Pulmonary artery endothelial cell (primary cell): ENCODE measurements around the gene MED14. TPM values are rescaled to one million over a fixed set of nuclear protein-coding genes. Genes with fewer than 3 reads are reported as not detected.

Source experiments
- DNase-seq: peaks from one replicate; pipeline ENCODE4 v3.0.0-alpha.2; 2011; ENCODE audit warnings: low read depth, low spot score
- total RNA-seq: library from RNA; depleted of rRNA; stranded (reverse); fragments of >200 nt; gene quantifications from 2 replicates; pipeline ENCODE4 v1.2.3, GENCODE V29; 2014

Gene MED14
- total RNA-seq, 1 donor from 2014 or later = 14.6 TPM

DNA sequence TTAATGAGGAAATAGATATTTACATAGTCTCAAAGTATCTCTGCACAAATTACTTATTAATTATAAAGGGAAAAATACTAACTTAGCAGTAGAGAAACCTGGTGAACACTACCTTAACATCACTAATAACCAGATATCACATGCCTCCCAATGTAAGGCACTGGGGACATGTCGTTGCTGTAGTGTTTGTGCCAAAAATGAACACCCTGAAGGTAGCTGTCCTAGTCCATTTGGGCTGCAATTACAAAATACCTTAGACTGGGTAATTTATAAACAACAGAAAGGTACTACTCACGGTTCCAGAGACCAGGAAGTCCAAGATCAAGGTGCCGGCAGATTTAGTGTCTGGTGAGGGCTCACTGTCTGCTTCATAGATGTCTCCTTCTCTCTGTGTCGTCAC lies 122.8 kb downstream of the MED14 start:
- DNase-seq = no peak

GRCh38 chrX:40607381-40607780 lies 128.0 kb downstream of the MED14 start:
- DNase-seq = no peak

- DNase-seq = no peak
Observed at GRCh38 chrX:40603446-40603845, 131.9 kb downstream of the MED14 start.

Other genes starting within 250 kb of the MED14 start
- 85.7 and 105 TPM in 2 replicates for gene ATP6AP2, start 154.6 kb downstream of the MED14 start, total RNA-seq
- gene MPC1L, start 112.1 kb downstream of the MED14 start, total RNA-seq = not detected in 2 replicates
- 13.1 and 14.3 TPM in 2 replicates for gene CXorf38, start 88.0 kb downstream of the MED14 start, total RNA-seq